Skeletal muscle satellite cell (primary cell): Measurements from ENCODE around the gene PECR.
A peak's percentile ranks its signal among the peaks of the same experiment; 100 is the strongest.

ENCODE experiments used
- H3K27me3 ChIP-seq: 2 replicates; pipeline ENCODE4 v1.7.0; 2013; ENCODE audit warnings: low read length; ENCODE audit not compliant: control insufficient read depth, insufficient read depth
- H3K36me3 ChIP-seq: 2 replicates; pipeline ENCODE4 v1.7.0; 2013; ENCODE audit warnings: mild to moderate bottlenecking, control low read depth, low read length; ENCODE audit not compliant: insufficient read depth
- H3K4me1 ChIP-seq: 2 replicates; pipeline ENCODE4 v1.7.0; 2013; ENCODE audit warnings: low read length; ENCODE audit not compliant: control insufficient read depth, insufficient read depth
- H3K4me2 ChIP-seq: 2 replicates; pipeline ENCODE4 v1.7.0; 2013; ENCODE audit warnings: mild to moderate bottlenecking, low read length
- H3K4me3 ChIP-seq: 2 replicates; pipeline ENCODE4 v1.7.0; 2013; ENCODE audit warnings: low read length
- H3K9ac ChIP-seq: 2 replicates; pipeline ENCODE4 v1.7.0; 2013; ENCODE audit warnings: mild to moderate bottlenecking, low read depth, low read length, moderate library complexity
- H3K9me3 ChIP-seq: replicated peaks from 2 replicates; pipeline ENCODE4 v1.7.0; 2013; ENCODE audit warnings: mild to moderate bottlenecking, control low read depth, low read length

The PECR gene

GRCh38 chr2:216113572-216113971, 32.0 kb upstream of the PECR start:
- peaks cover 70% of the 10 kb centered on the region for H3K36me3 ChIP-seq
- H3K9ac ChIP-seq = no peak overlapping the region

GRCh38 chr2:216112926-216113325, 31.3 kb upstream of the PECR start:
- Histone ChIP-seq H3K4me1 (peaks cover 45% of the 10 kb centered on the region), H3K27me3 (no peaks in the 10 kb centered on the region), H3K4me3 (no peak overlapping the region), H3K4me2 (no peak overlapping the region), H3K36me3 (peaks cover 63% of the 10 kb centered on the region), H3K9ac (no peak overlapping the region), H3K9me3 (no peaks in the 10 kb centered on the region)

More at GRCh38 chr2:216113572-216113971, 32.0 kb upstream of the PECR start:
- Histone ChIP-seq H3K4me1 (peaks cover 41% of the 10 kb centered on the region), H3K4me2 (no peak overlapping the region), H3K9me3 (no peaks in the 10 kb centered on the region), H3K4me3 (no peak overlapping the region), H3K27me3 (no peaks in the 10 kb centered on the region)

GRCh38 chr2:216111122-216111521, 29.5 kb upstream of the PECR start:
- Histone ChIP-seq H3K27me3 (no peaks in the 10 kb centered on the region), H3K4me1 (peaks cover 35% of the 10 kb centered on the region), H3K9me3 (no peaks in the 10 kb centered on the region), H3K4me2 (peak overlapping the region; percentile 87), H3K9ac (peak overlapping the region; percentile 98), H3K4me3 (no peak overlapping the region), H3K36me3 (peaks cover 45% of the 10 kb centered on the region)

- Histone ChIP-seq H3K4me1 (peaks cover 32% of the 10 kb centered on the region), H3K27me3 (no peaks in the 10 kb centered on the region), H3K9ac (peak overlapping the region; percentile 98), H3K36me3 (peaks cover 41% of the 10 kb centered on the region), H3K9me3 (no peaks in the 10 kb centered on the region), H3K4me3 (peak overlapping the region; percentile 92), H3K4me2 (peak overlapping the region; percentile 87)
These were observed 29.0 kb upstream of the PECR start for GRCh38 chr2:216110620-216111019.

GRCh38 chr2:216109962-216110614, 28.5 kb upstream of the PECR start:
- Histone ChIP-seq H3K9ac (peak overlapping the region; percentile 98), H3K36me3 (peaks cover 41% of the 10 kb centered on the region), H3K27me3 (no peaks in the 10 kb centered on the region), H3K4me1 (peaks cover 27% of the 10 kb centered on the region), H3K9me3 (no peaks in the 10 kb centered on the region), H3K4me3 (peak overlapping the region; percentile 92), H3K4me2 (peak overlapping the region; percentile 87)

GRCh38 chr2:216108967-216109921, 27.6 kb upstream of the PECR start, which contains the start of gene XRCC5:
XRCC5 (plus strand) TSS chr2:216109348; CDS start chr2:216109437, 89 bp downstream.
- peaks cover 39% of the 10 kb centered on the region for H3K36me3 ChIP-seq
- no peaks in the 10 kb centered on the region for H3K9me3 ChIP-seq
- H3K4me3 ChIP-seq = peak within 1 kb of the TSS; percentile 92
- H3K9ac ChIP-seq = peak within 1 kb of the TSS; percentile 98
- no peaks in the 10 kb centered on the region for H3K27me3 ChIP-seq
- H3K4me1 ChIP-seq = peaks cover 27% of the 10 kb centered on the region
- H3K4me2 ChIP-seq = peak within 1 kb of the TSS; percentile 87

GRCh38 chr2:216108310-216108966, 26.8 kb upstream of the PECR start:
- Histone ChIP-seq H3K4me3 (peak overlapping the region; percentile 54), H3K36me3 (peaks cover 30% of the 10 kb centered on the region), H3K27me3 (no peaks in the 10 kb centered on the region), H3K9me3 (no peaks in the 10 kb centered on the region), H3K9ac (peak overlapping the region; percentile 98), H3K4me1 (peaks cover 27% of the 10 kb centered on the region), H3K4me2 (peak overlapping the region; percentile 64)

GRCh38 chr2:216107760-216108159, 26.2 kb upstream of the PECR start:
- Histone ChIP-seq H3K9ac (no peak overlapping the region), H3K9me3 (no peaks in the 10 kb centered on the region), H3K4me3 (no peak overlapping the region)

GRCh38 chr2:216107320-216107719, 25.7 kb upstream of the PECR start:
- no peaks in the 10 kb centered on the region for H3K27me3 ChIP-seq
- H3K4me3 ChIP-seq = no peak overlapping the region
- no peak overlapping the region for H3K9ac ChIP-seq
- no peaks in the 10 kb centered on the region for H3K9me3 ChIP-seq
- peaks cover 19% of the 10 kb centered on the region for H3K36me3 ChIP-seq
- H3K4me2 ChIP-seq = peak overlapping the region; percentile 69
- peaks cover 27% of the 10 kb centered on the region for H3K4me1 ChIP-seq

More at GRCh38 chr2:216107760-216108159, 26.2 kb upstream of the PECR start:
- Histone ChIP-seq H3K4me2 (peak overlapping the region; percentile 69), H3K4me1 (peaks cover 27% of the 10 kb centered on the region), H3K36me3 (peaks cover 24% of the 10 kb centered on the region), H3K27me3 (no peaks in the 10 kb centered on the region)

- no peak overlapping the region for H3K4me2 ChIP-seq
- H3K4me3 ChIP-seq = no peak overlapping the region
- peaks cover 3% of the 10 kb centered on the region for H3K36me3 ChIP-seq
- H3K9me3 ChIP-seq = no peaks in the 10 kb centered on the region
- H3K27me3 ChIP-seq = no peaks in the 10 kb centered on the region
- H3K4me1 ChIP-seq = peaks cover 10% of the 10 kb centered on the region
- H3K9ac ChIP-seq = no peak overlapping the region
These were observed 23.1 kb upstream of the PECR start for GRCh38 chr2:216104691-216105090.

- Histone ChIP-seq H3K9me3 (no peaks in the 10 kb centered on the region), H3K4me3 (no peak overlapping the region), H3K9ac (no peak overlapping the region), H3K27me3 (no peaks in the 10 kb centered on the region), H3K4me2 (no peak overlapping the region), H3K4me1 (peaks cover 5% of the 10 kb centered on the region), H3K36me3 (peaks cover 3% of the 10 kb centered on the region)
These were observed 21.6 kb upstream of the PECR start for GRCh38 chr2:216103213-216103612.
